HEK293 (cell line): ENCODE data around the gene ATP1A3.

ENCODE experiments used
- CTCF ChIA-PET: fragments of 350-600 bp; formaldehyde crosslinking; extraction: SDS; loops from one replicate; lab custom pipeline; 2021; ENCODE audit warnings: antibody characterized with exemption; lab: Yijun Ruan, JAX
- POLR2A ChIA-PET: fragments of 300-600 bp; formaldehyde crosslinking; extraction: SDS; loops from one replicate; lab custom pipeline; 2020; ENCODE audit warnings: antibody characterized with exemption, inconsistent platforms; lab: Yijun Ruan, JAX
- H3K27ac ChIP-seq: fragments of 200-500 bp; sonication (Bioruptor generic); 2 replicates; pipeline ENCODE4 v1.5.1; 2014; ENCODE audit warnings: low read depth, low read length, control low read depth, inconsistent platforms; ENCODE audit errors: extremely low read depth
- H3K36me3 ChIP-seq, 2 experiments: fragments of 200-500 bp in 1 of 2; sonication (Bioruptor generic) in 1 of 2; 1 replicate in 1 of 2; 2 replicates in 1 of 2; pipeline ENCODE4 v1.5.1; 2014 to 2017; ENCODE audit warnings: inconsistent platforms in 2 of 2, low read length in 2 of 2; ENCODE audit not compliant: control insufficient read depth in 2 of 2, insufficient read depth in 1 of 2
- H3K4me1 ChIP-seq: fragments of 200-500 bp; sonication (Bioruptor generic); 2 replicates; pipeline ENCODE4 v1.5.1; 2014; ENCODE audit warnings: mild to moderate bottlenecking, low read length, inconsistent platforms; ENCODE audit not compliant: control insufficient read depth, insufficient read depth
- H3K4me3 ChIP-seq: 2 replicates; pipeline ENCODE4 v1.5.1; 2011; ENCODE audit warnings: low read depth, mild to moderate bottlenecking, control low read depth, low read length, moderate library complexity
- H3K9me3 ChIP-seq: fragments of 200-500 bp; sonication (Bioruptor generic); 2 replicates; pipeline ENCODE4 v1.5.1; 2014; ENCODE audit warnings: low read depth, low read length, inconsistent platforms; ENCODE audit not compliant: control insufficient read depth, insufficient read depth
- GLI2 ChIP-seq: fragments of 450-650 bp; formaldehyde crosslinking; IDR thresholded peaks from 2 replicates; pipeline ENCODE4; 2017; ENCODE audit warnings: missing biosample characterization, missing genetic modification characterization, low read depth, borderline replicate concordance
- GLIS2 ChIP-seq: fragments of 450-650 bp; formaldehyde crosslinking; IDR thresholded peaks from 2 replicates; pipeline ENCODE4 v1.5.1; 2016; ENCODE audit warnings: missing biosample characterization, missing genetic modification characterization
- PRDM1 ChIP-seq: fragments of 450-650 bp; formaldehyde crosslinking; IDR thresholded peaks from 2 replicates; pipeline ENCODE4; 2016; ENCODE audit warnings: missing biosample characterization, missing genetic modification characterization
- REPIN1 ChIP-seq: fragments of 450-650 bp; formaldehyde crosslinking; IDR thresholded peaks from 2 replicates; pipeline ENCODE4 v1.5.1; 2017; ENCODE audit warnings: missing biosample characterization, missing genetic modification characterization, low read depth
- TRIM28 ChIP-seq: IDR thresholded peaks from 2 replicates; pipeline ENCODE4 v1.6.1; 2011; ENCODE audit warnings: low read length, control low read depth, borderline replicate concordance
- ZBTB20 ChIP-seq: fragments of 450-650 bp; formaldehyde crosslinking; IDR thresholded peaks from 2 replicates; pipeline ENCODE4 v1.5.1; 2016; ENCODE audit warnings: missing biosample characterization, missing genetic modification characterization
- ZBTB21 ChIP-seq: fragments of 450-650 bp; formaldehyde crosslinking; IDR thresholded peaks from 2 replicates; pipeline ENCODE4 v1.5.1; 2017; ENCODE audit warnings: missing biosample characterization, missing genetic modification characterization
- ZBTB8A ChIP-seq: fragments of 450-650 bp; formaldehyde crosslinking; IDR thresholded peaks from 2 replicates; pipeline ENCODE4 v1.5.1; 2016; ENCODE audit warnings: missing biosample characterization, missing genetic modification characterization
- ZFP37 ChIP-seq: fragments of 450-650 bp; formaldehyde crosslinking; IDR thresholded peaks from 2 replicates; pipeline ENCODE4 v1.5.1; 2016; ENCODE audit warnings: missing biosample characterization, missing genetic modification characterization
- ZFP69B ChIP-seq: fragments of 450-650 bp; formaldehyde crosslinking; IDR thresholded peaks from 2 replicates; pipeline ENCODE4 v1.5.1; 2016; ENCODE audit warnings: missing biosample characterization, missing genetic modification characterization
- ZNF416 ChIP-seq: fragments of 450-650 bp; formaldehyde crosslinking; IDR thresholded peaks from 2 replicates; pipeline ENCODE4 v1.5.1; 2016; ENCODE audit warnings: missing biosample characterization, missing genetic modification characterization
- ZNF426 ChIP-seq: fragments of 450-650 bp; formaldehyde crosslinking; IDR thresholded peaks from 2 replicates; pipeline ENCODE4 v1.5.1; 2017; ENCODE audit warnings: missing biosample characterization, missing genetic modification characterization, mild to moderate bottlenecking, inconsistent platforms, moderate library complexity
- ZNF514 ChIP-seq: fragments of 450-650 bp; formaldehyde crosslinking; IDR thresholded peaks from 2 replicates; pipeline ENCODE4 v1.5.1; 2016; ENCODE audit warnings: missing biosample characterization, missing genetic modification characterization
- ZNF610 ChIP-seq: fragments of 450-650 bp; formaldehyde crosslinking; IDR thresholded peaks from 2 replicates; pipeline ENCODE4 v1.5.1; 2016; ENCODE audit warnings: missing biosample characterization, missing genetic modification characterization, borderline replicate concordance
- ZNF658 ChIP-seq: fragments of 450-650 bp; formaldehyde crosslinking; IDR thresholded peaks from 2 replicates; pipeline ENCODE4; 2016; ENCODE audit warnings: missing biosample characterization, missing genetic modification characterization
- ZNF843 ChIP-seq: fragments of 450-650 bp; formaldehyde crosslinking; IDR thresholded peaks from 2 replicates; pipeline ENCODE4 v1.5.1; 2016; ENCODE audit warnings: missing biosample characterization, missing genetic modification characterization
- TF ChIP-seq, protein P1 (sequence below): fragments of 450-650 bp; formaldehyde crosslinking; IDR thresholded peaks from 2 replicates; pipeline ENCODE4 v1.5.0; 2017; ENCODE audit warnings: missing biosample characterization, missing genetic modification characterization, borderline replicate concordance
- TF ChIP-seq, protein P2 (sequence below): fragments of 450-650 bp; formaldehyde crosslinking; IDR thresholded peaks from 2 replicates; pipeline ENCODE4 v1.5.1; 2017; ENCODE audit warnings: missing biosample characterization, missing genetic modification characterization
- TF ChIP-seq, protein P3 (sequence below): fragments of 450-650 bp; formaldehyde crosslinking; optimal IDR thresholded peaks from 2 replicates; pipeline ENCODE3; 2016; ENCODE audit warnings: missing biosample characterization, mild to moderate bottlenecking, missing genetic modification characterization
- TF ChIP-seq, protein P4 (sequence below): fragments of 450-650 bp; formaldehyde crosslinking; IDR thresholded peaks from 2 replicates; pipeline ENCODE4 v1.5.1; 2016; ENCODE audit warnings: missing biosample characterization, missing genetic modification characterization
- TF ChIP-seq, protein P5 (sequence below): fragments of 450-650 bp; formaldehyde crosslinking; IDR thresholded peaks from 2 replicates; pipeline ENCODE4 v1.5.1; 2017; ENCODE audit warnings: missing biosample characterization, missing genetic modification characterization
- TF ChIP-seq, protein P6 (sequence below): fragments of 450-650 bp; formaldehyde crosslinking; conservative IDR thresholded peaks from 2 replicates; pipeline ENCODE4 v1.5.1; 2016; ENCODE audit warnings: low read depth, missing biosample characterization, missing genetic modification characterization

ATP1A3 gene

DNA sequence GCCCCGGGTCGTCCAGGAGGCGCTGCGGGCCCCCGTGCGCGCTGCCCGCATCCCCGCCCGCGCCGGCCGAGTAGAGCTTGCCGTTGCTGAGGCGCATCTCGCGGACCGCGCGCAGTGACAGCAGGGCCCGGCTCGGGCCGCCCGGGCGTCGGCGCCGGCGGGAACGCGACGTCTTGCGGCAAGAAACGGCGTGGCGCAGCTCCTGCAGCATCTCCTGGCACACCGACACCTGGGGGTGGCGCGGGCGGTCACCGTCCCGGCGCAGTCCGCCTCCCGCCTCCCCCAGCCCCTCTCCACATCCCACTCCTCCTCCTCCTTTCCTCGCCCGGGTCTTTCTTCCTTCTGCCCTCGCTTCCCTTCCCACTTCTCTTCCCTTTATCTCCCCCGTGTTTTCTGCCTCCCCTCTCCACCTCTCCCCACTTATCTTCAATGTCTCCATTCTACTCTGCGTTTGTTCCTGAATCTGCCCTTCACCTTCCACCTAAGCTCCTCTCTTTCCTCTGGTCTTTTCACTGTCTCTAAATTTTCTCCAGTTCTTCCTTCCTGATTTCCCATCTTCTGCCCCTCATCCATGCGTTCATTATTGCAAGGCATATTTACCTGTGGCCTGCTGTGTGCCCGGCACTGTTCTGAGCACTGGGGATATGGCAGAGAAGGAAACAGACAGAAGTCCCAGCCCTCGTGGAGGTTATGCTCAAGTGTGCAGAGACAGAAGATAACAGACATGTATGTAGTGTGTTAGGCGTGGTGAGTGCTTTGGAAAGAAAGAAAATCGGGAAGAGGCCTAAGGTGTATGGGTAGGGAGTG is 5.2 kb upstream of the ATP1A3 start (continued):
- TF ChIP-seq, protein P1, sequence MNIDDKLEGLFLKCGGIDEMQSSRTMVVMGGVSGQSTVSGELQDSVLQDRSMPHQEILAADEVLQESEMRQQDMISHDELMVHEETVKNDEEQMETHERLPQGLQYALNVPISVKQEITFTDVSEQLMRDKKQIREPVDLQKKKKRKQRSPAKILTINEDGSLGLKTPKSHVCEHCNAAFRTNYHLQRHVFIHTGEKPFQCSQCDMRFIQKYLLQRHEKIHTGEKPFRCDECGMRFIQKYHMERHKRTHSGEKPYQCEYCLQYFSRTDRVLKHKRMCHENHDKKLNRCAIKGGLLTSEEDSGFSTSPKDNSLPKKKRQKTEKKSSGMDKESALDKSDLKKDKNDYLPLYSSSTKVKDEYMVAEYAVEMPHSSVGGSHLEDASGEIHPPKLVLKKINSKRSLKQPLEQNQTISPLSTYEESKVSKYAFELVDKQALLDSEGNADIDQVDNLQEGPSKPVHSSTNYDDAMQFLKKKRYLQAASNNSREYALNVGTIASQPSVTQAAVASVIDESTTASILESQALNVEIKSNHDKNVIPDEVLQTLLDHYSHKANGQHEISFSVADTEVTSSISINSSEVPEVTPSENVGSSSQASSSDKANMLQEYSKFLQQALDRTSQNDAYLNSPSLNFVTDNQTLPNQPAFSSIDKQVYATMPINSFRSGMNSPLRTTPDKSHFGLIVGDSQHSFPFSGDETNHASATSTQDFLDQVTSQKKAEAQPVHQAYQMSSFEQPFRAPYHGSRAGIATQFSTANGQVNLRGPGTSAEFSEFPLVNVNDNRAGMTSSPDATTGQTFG, result no peak
- TF ChIP-seq ZBTB20 (tag by site-specific recombination), result no peak
- TF ChIP-seq, protein P2, sequence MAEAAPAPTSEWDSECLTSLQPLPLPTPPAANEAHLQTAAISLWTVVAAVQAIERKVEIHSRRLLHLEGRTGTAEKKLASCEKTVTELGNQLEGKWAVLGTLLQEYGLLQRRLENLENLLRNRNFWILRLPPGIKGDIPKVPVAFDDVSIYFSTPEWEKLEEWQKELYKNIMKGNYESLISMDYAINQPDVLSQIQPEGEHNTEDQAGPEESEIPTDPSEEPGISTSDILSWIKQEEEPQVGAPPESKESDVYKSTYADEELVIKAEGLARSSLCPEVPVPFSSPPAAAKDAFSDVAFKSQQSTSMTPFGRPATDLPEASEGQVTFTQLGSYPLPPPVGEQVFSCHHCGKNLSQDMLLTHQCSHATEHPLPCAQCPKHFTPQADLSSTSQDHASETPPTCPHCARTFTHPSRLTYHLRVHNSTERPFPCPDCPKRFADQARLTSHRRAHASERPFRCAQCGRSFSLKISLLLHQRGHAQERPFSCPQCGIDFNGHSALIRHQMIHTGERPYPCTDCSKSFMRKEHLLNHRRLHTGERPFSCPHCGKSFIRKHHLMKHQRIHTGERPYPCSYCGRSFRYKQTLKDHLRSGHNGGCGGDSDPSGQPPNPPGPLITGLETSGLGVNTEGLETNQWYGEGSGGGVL (tag by site-specific recombination), result no peak

DNA sequence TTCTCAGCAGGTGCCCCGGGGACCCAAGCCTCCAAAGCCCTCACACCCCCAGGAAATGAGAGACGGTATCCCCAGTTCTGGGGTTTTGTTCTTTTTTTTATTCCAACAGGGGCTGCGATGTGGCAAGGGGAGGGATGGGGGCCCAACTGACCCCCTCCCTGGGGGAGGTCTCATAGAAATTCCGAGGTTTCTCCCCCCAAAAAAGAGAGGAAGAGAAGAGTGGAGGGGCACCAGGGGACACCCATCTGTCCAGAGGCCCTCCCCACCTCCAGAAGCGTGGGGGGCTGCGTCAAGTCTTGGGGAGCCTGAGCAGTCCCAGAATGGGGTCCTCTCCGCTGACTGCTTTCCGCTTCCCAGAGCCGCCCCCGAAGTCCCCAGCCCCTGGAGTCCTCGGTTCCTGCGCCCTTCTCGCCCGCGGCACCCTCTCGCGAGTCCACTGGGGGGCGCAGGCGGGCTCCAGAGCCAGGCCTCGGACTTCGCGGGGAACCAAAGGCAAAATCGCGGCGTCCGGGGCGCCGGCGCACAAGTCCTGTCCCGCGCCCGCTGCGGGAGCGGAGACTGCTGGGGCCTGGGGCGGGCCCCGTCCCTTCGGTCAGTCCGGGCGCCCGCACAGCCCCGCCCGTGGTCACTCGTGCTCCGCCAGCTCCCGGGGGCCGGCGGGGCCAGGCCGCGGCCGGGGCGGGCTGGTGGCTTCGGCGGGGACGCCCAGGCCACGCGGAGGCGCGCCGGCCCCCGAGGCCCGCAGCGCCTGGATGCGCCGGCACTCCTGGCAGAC is 4.4 kb upstream of the ATP1A3 start:
- Histone ChIP-seq H3K36me3 (no peaks in the 10 kb centered on the region), H3K4me3 (no peak overlapping the region; the same call in 1 of the 2 replicates), H3K27ac (no peak overlapping the region), H3K9me3 (no peaks in the 10 kb centered on the region), H3K4me1 (peaks cover 6% of the 10 kb centered on the region)
- ChIA-PET CTCF (interaction anchor here (0.7 to 3.5 kb wide), 15 partner anchors 9 to 97 kb away, joined by 3 to 28 read pairs (median 6); no protein-coding TSS in a partner anchor), POLR2A (no interaction called here)
- peak; percentile 89 for TF ChIP-seq ZBTB8A (tag by site-specific recombination)
- no peak for TF ChIP-seq PRDM1 (tag by site-specific recombination)
- no peak for TF ChIP-seq REPIN1 (tag by site-specific recombination)
- no peak for TF ChIP-seq ZNF426 (tag by site-specific recombination)
- no peak for TF ChIP-seq GLI2 (tag by site-specific recombination)
- TF ChIP-seq ZNF610 (tag by site-specific recombination), result no peak
- peak; percentile 78 for TF ChIP-seq GLIS2 (tag by site-specific recombination)
- TF ChIP-seq, protein P3, sequence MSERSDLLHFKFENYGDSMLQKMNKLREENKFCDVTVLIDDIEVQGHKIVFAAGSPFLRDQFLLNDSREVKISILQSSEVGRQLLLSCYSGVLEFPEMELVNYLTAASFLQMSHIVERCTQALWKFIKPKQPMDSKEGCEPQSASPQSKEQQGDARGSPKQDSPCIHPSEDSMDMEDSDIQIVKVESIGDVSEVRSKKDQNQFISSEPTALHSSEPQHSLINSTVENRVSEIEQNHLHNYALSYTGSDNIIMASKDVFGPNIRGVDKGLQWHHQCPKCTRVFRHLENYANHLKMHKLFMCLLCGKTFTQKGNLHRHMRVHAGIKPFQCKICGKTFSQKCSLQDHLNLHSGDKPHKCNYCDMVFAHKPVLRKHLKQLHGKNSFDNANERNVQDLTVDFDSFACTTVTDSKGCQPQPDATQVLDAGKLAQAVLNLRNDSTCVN (tag by site-specific recombination), result peak; percentile 48
- no peak for TF ChIP-seq ZBTB21 (tag by site-specific recombination)
- TF ChIP-seq, protein P4, sequence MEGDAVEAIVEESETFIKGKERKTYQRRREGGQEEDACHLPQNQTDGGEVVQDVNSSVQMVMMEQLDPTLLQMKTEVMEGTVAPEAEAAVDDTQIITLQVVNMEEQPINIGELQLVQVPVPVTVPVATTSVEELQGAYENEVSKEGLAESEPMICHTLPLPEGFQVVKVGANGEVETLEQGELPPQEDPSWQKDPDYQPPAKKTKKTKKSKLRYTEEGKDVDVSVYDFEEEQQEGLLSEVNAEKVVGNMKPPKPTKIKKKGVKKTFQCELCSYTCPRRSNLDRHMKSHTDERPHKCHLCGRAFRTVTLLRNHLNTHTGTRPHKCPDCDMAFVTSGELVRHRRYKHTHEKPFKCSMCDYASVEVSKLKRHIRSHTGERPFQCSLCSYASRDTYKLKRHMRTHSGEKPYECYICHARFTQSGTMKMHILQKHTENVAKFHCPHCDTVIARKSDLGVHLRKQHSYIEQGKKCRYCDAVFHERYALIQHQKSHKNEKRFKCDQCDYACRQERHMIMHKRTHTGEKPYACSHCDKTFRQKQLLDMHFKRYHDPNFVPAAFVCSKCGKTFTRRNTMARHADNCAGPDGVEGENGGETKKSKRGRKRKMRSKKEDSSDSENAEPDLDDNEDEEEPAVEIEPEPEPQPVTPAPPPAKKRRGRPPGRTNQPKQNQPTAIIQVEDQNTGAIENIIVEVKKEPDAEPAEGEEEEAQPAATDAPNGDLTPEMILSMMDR (tag by site-specific recombination), result peak; percentile 90
- TF ChIP-seq, protein P5, sequence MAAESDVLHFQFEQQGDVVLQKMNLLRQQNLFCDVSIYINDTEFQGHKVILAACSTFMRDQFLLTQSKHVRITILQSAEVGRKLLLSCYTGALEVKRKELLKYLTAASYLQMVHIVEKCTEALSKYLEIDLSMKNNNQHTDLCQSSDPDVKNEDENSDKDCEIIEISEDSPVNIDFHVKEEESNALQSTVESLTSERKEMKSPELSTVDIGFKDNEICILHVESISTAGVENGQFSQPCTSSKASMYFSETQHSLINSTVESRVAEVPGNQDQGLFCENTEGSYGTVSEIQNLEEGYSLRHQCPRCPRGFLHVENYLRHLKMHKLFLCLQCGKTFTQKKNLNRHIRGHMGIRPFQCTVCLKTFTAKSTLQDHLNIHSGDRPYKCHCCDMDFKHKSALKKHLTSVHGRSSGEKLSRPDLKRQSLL (tag by site-specific recombination), result 0 out of 2 replicates have a peak, but pooled peaks have one; percentile 41
- TF ChIP-seq, protein P6, sequence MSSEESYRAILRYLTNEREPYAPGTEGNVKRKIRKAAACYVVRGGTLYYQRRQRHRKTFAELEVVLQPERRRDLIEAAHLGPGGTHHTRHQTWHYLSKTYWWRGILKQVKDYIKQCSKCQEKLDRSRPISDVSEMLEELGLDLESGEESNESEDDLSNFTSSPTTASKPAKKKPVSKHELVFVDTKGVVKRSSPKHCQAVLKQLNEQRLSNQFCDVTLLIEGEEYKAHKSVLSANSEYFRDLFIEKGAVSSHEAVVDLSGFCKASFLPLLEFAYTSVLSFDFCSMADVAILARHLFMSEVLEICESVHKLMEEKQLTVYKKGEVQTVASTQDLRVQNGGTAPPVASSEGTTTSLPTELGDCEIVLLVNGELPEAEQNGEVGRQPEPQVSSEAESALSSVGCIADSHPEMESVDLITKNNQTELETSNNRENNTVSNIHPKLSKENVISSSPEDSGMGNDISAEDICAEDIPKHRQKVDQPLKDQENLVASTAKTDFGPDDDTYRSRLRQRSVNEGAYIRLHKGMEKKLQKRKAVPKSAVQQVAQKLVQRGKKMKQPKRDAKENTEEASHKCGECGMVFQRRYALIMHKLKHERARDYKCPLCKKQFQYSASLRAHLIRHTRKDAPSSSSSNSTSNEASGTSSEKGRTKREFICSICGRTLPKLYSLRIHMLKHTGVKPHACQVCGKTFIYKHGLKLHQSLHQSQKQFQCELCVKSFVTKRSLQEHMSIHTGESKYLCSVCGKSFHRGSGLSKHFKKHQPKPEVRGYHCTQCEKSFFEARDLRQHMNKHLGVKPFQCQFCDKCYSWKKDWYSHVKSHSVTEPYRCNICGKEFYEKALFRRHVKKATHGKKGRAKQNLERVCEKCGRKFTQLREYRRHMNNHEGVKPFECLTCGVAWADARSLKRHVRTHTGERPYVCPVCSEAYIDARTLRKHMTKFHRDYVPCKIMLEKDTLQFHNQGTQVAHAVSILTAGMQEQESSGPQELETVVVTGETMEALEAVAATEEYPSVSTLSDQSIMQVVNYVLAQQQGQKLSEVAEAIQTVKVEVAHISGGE, result 0 out of 2 replicates have a peak, but pooled peaks have one; percentile 13
- 0 out of 2 replicates have a peak, but pooled peaks have one; percentile 30 for TF ChIP-seq ZFP69B (tag by site-specific recombination)
- TF ChIP-seq ZNF514 (tag by site-specific recombination), result no peak
- no peak for TF ChIP-seq ZNF658
- no peak for TF ChIP-seq ZNF416 (tag by site-specific recombination)
- TF ChIP-seq ZNF843 (tag by site-specific recombination), result 0 out of 2 replicates have a peak, but pooled peaks have one; percentile 26
- TF ChIP-seq TRIM28, result no peak
- no peak for TF ChIP-seq ZFP37 (tag by site-specific recombination)
